K562 (cell line): ENCODE data around the gene CLIC3. TPM values are rescaled to one million over a fixed set of nuclear protein-coding genes. Genes with fewer than 3 reads are reported as not detected.

Experiments
- ATAC-seq: fragments of 200-7000 bp; cut with Tn5 transposase; 3 replicates; pipeline ENCODE4 v1.9.1; 2020; ENCODE audit warnings: moderate library complexity
- BruUV-seq: library from RNA; stranded (reverse); fragments of 400-500 nt; replicated peaks from 2 replicates; lab custom pipeline; 2021; lab: Mats Ljungman, UMichigan
- CTCF ChIA-PET: fragments of 300-600 bp; formaldehyde crosslinking; extraction: SDS; loops from one replicate; lab custom pipeline; 2021; ENCODE audit warnings: low intra/inter-chr PET ratio; lab: Yijun Ruan, JAX
- POLR2A ChIA-PET: fragments of 300-600, 350-650 bp; sonication (Branson Sonifier 250); formaldehyde crosslinking; extraction: SDS; loops from one replicate; lab custom pipeline; 2021; ENCODE audit warnings: antibody characterized with exemption, inconsistent platforms; lab: Yijun Ruan, JAX
- DNase-seq, 4 experiments: peaks; one replicate each; pipeline versions ENCODE4 v3.0.0 to v3.0.0-alpha.2; 2011 to 2018; ENCODE audit warnings: low spot score in 3 of 4, mixed read lengths in 3 of 4; ENCODE audit errors: extremely low read depth in 1 of 4
- FAIRE-seq: peaks from 2 replicates; lab custom pipeline; 2011; peaks lifted over from hg19 to GRCh38; lab: Jason Lieb, UNC
- H2AFZ ChIP-seq: 2 replicates; pipeline ENCODE4 v1.6.0; 2011; ENCODE audit warnings: low read depth, low read length, control low read depth, inconsistent platforms
- H3K27ac ChIP-seq: fragments of 200-600 bp; 3 replicates; pipeline ENCODE4 v1.8.0; 2011; ENCODE audit warnings: low read depth, mild to moderate bottlenecking, control low read depth, inconsistent platforms, low read length, moderate library complexity, mixed read lengths; ENCODE audit errors: extremely low read depth
- H3K27me3 ChIP-seq, 2 experiments: fragments of 300-600 bp in 1 of 2; 2 replicates in 1 of 2; 3 replicates in 1 of 2; pipeline versions ENCODE4 v1.6.0 to v1.8.0; 2011; ENCODE audit warnings: inconsistent platforms in 2 of 2, low read length in 2 of 2, mild to moderate bottlenecking in 1 of 2, mixed read lengths in 1 of 2, moderate library complexity in 1 of 2; ENCODE audit not compliant: control insufficient read depth in 2 of 2, insufficient read depth in 2 of 2
- H3K36me3 ChIP-seq: fragments of 300-600 bp; 3 replicates; pipeline ENCODE4 v1.8.0; 2011; ENCODE audit warnings: mild to moderate bottlenecking, low read length, inconsistent platforms; ENCODE audit not compliant: control insufficient read depth, insufficient read depth
- H3K4me1 ChIP-seq, 2 experiments: fragments of 200-600 bp in 1 of 2; replicated peaks in 1 of 2; 2 replicates in 1 of 2; 3 replicates in 1 of 2; pipeline versions ENCODE4 v1.5.1 to v1.8.0; 2011; ENCODE audit warnings: inconsistent platforms in 2 of 2, low read length in 2 of 2, mild to moderate bottlenecking in 1 of 2, mixed read lengths in 1 of 2, moderate library complexity in 1 of 2; ENCODE audit not compliant: control insufficient read depth in 2 of 2, insufficient read depth in 2 of 2
- H3K4me2 ChIP-seq: 2 replicates; pipeline ENCODE4 v1.6.1; 2011; ENCODE audit warnings: low read length, control low read depth, inconsistent platforms, mixed read lengths; ENCODE audit not compliant: insufficient read depth
- H3K4me3 ChIP-seq: fragments of 200-600 bp; sonication (generic), shearing (Covaris generic); 2 replicates; pipeline ENCODE4 v1.5.1; 2016; ENCODE audit warnings: control low read depth, inconsistent platforms
- H3K79me2 ChIP-seq: fragments of 200-600 bp; 3 replicates; pipeline ENCODE4 v1.8.0; 2011; ENCODE audit warnings: low read length, inconsistent platforms; ENCODE audit not compliant: control insufficient read depth, insufficient read depth
- H3K9ac ChIP-seq, 2 experiments: 2 replicates each; pipeline versions ENCODE4 v1.6.0 to v1.6.1; 2011; ENCODE audit warnings: low read depth in 2 of 2, low read length in 2 of 2, control low read depth in 1 of 2, inconsistent platforms in 1 of 2, mild to moderate bottlenecking in 1 of 2, mixed read lengths in 1 of 2; ENCODE audit not compliant: insufficient read depth in 1 of 2
- H3K9me1 ChIP-seq: one replicate; pipeline ENCODE4 v1.6.0; 2011; ENCODE audit warnings: inconsistent platforms, mild to moderate bottlenecking, low read length, moderate library complexity; ENCODE audit not compliant: control insufficient read depth, insufficient read depth
- H3K9me3 ChIP-seq: replicated peaks from 2 replicates; pipeline ENCODE4 v1.5.1; 2011; ENCODE audit warnings: low read depth, low read length, inconsistent platforms; ENCODE audit not compliant: control insufficient read depth, insufficient read depth
- H4K20me1 ChIP-seq: replicated peaks from 2 replicates; pipeline ENCODE4 v1.6.1; 2011; ENCODE audit warnings: low read length, inconsistent platforms, mixed read lengths; ENCODE audit not compliant: control insufficient read depth, insufficient read depth
- FOSL1 ChIP-seq: fragments of 200-800 bp; sonication (Bioruptor generic); conservative IDR thresholded peaks from 2 replicates; pipeline ENCODE4 v1.6.1; 2016; ENCODE audit warnings: missing genetic modification characterization, missing compliant biosample characterization
- FOXA3 ChIP-seq, 2 experiments: fragments of 450-650 bp in 1 of 2; sonication (generic) in 1 of 2; formaldehyde crosslinking; IDR thresholded peaks in 1 of 2; conservative IDR thresholded peaks in 1 of 2; 2 replicates each; pipeline versions ENCODE4 v1.4.0 to v1.8.0; 2020 to 2022; ENCODE audit warnings: mild to moderate bottlenecking in 2 of 2, missing genetic modification reagents in 1 of 2
- HDGF ChIP-seq: fragments of 450-650 bp; IDR thresholded peaks from 2 replicates; pipeline ENCODE4 v1.6.1; 2016
- HMGN3 ChIP-seq: IDR thresholded peaks from 2 replicates; pipeline ENCODE4 v1.6.1; 2011; ENCODE audit warnings: borderline replicate concordance, low read depth, mild to moderate bottlenecking, mixed read lengths, low read length; ENCODE audit not compliant: insufficient read length; ENCODE audit errors: extremely low read depth
- IRF2 ChIP-seq: sonication (generic); formaldehyde crosslinking; IDR thresholded peaks from 2 replicates; pipeline ENCODE4 v1.8.1; 2022; ENCODE audit warnings: mild to moderate bottlenecking, missing genetic modification reagents
- MAZ ChIP-seq, 2 experiments: fragments of 450-650 bp in 1 of 2; sonication (generic) in 1 of 2; formaldehyde crosslinking; IDR thresholded peaks in 1 of 2; conservative IDR thresholded peaks in 1 of 2; 2 replicates each; pipeline versions ENCODE4 v1.4.0 to v1.5.0; 2020; ENCODE audit warnings: mild to moderate bottlenecking in 1 of 2, missing genetic modification reagents in 1 of 2
- NFRKB ChIP-seq: fragments of 450-650 bp; IDR thresholded peaks from 2 replicates; pipeline ENCODE4 v1.6.1; 2016; ENCODE audit warnings: low read depth
- PHF8 ChIP-seq: fragments of 200-600 bp; sonication (generic); IDR thresholded peaks from 2 replicates; pipeline ENCODE4 v1.6.1; 2012; ENCODE audit warnings: mixed run types, mild to moderate bottlenecking, inconsistent platforms, low read length, moderate library complexity, borderline replicate concordance
- SAP30 ChIP-seq: fragments of 200-600 bp; sonication (generic); IDR thresholded peaks from 2 replicates; pipeline ENCODE4 v1.6.1; 2012; ENCODE audit warnings: borderline replicate concordance, low read depth, mild to moderate bottlenecking, moderate library complexity, low read length, control low read depth, inconsistent platforms; ENCODE audit not compliant: insufficient read depth, poor library complexity, severe bottlenecking
- SNIP1 ChIP-seq: fragments of 450-650 bp; IDR thresholded peaks from 2 replicates; pipeline ENCODE4 v1.7.1; 2017; ENCODE audit warnings: low read depth, mild to moderate bottlenecking
- TEAD2 ChIP-seq: fragments of 450-650 bp; IDR thresholded peaks from 2 replicates; pipeline ENCODE4 v1.6.1; 2016; ENCODE audit warnings: missing genetic modification characterization, control low read depth, missing compliant biosample characterization
- ZBTB5 ChIP-seq: fragments of 450-650 bp; IDR thresholded peaks from 2 replicates; pipeline ENCODE4 v1.6.1; 2017; ENCODE audit warnings: antibody characterized with exemption
- whole genome bisulfite sequencing: fragments of 100-300 bp; shearing (Covaris generic); methylation state at CpG from one replicate; pipeline ENCODE4 v1.1.6; 2016; ENCODE audit warnings: low coverage, mixed read lengths; ENCODE audit not compliant: insufficient coverage; ENCODE audit errors: missing lambda C conversion rate; 5-methylcytosine and 5-hydroxymethylcytosine counted together
- in situ Hi-C: fragments of 300-500 bp; cut with MboI; formaldehyde crosslinking; loops from 4 replicates; pipeline ENCODE4 v1.15.0; 2018; ENCODE audit warnings: inconsistent platforms, mixed read lengths
- intact Hi-C: fragments of 100-400 bp; cut with micrococcal nuclease; formaldehyde crosslinking; loops from 2 replicates; pipeline ENCODE4 v1.14.2; 2022
- polyA plus RNA-seq, 8 experiments: library from polyadenylated mRNA; depleted of rRNA in 4 of 8; stranded (reverse) in 5 of 8; unstranded in 3 of 8; fragments of >200 nt; fragmentation: Nextera tagmentation in 2 of 8; fragmentation: Illumina TruSeq in 1 of 8; extraction: Ambion mirVana in 2 of 8; extraction: Trizol in 1 of 8; gene quantifications; 2 replicates each; pipeline versions ENCODE4 v1.2.1 to v1.2.3, GENCODE V29; 2011 to 2014; ENCODE audit warnings: inconsistent platforms in 1 of 8, missing spikeins in 1 of 8
- total RNA-seq, 7 experiments: library from RNA; depleted of rRNA in 6 of 7; stranded (reverse); fragments of >200 nt in 6 of 7; fragmentation: Illumina TruSeq in 2 of 7; extraction: Trizol in 2 of 7; gene quantifications; 2 replicates each; pipeline versions ENCODE4 v1.2.1 to v1.2.3, GENCODE V29; 2011 to 2021; ENCODE audit warnings: low replicate concordance in 1 of 7
- TF ChIP-seq, protein P1 (sequence below), 2 experiments: IDR thresholded peaks; 2 replicates each; pipeline ENCODE4 v1.6.1; 2011; ENCODE audit warnings: borderline replicate concordance in 1 of 2, control low read depth in 1 of 2, low read depth in 1 of 2, low read length in 1 of 2, mild to moderate bottlenecking in 1 of 2, mixed read lengths in 1 of 2, moderate library complexity in 1 of 2; ENCODE audit not compliant: insufficient read depth in 1 of 2, insufficient read length in 1 of 2, poor library complexity in 1 of 2, severe bottlenecking in 1 of 2; ENCODE audit errors: extremely low read depth in 1 of 2

Gene CLIC3
- total and polyA plus RNA-seq, 9 of the 15 experiments (the other 6 are each of a cell fraction or from before 2014, with no cell fraction given), result 0.27 to 0.29 TPM; not detected in 7

DNA sequence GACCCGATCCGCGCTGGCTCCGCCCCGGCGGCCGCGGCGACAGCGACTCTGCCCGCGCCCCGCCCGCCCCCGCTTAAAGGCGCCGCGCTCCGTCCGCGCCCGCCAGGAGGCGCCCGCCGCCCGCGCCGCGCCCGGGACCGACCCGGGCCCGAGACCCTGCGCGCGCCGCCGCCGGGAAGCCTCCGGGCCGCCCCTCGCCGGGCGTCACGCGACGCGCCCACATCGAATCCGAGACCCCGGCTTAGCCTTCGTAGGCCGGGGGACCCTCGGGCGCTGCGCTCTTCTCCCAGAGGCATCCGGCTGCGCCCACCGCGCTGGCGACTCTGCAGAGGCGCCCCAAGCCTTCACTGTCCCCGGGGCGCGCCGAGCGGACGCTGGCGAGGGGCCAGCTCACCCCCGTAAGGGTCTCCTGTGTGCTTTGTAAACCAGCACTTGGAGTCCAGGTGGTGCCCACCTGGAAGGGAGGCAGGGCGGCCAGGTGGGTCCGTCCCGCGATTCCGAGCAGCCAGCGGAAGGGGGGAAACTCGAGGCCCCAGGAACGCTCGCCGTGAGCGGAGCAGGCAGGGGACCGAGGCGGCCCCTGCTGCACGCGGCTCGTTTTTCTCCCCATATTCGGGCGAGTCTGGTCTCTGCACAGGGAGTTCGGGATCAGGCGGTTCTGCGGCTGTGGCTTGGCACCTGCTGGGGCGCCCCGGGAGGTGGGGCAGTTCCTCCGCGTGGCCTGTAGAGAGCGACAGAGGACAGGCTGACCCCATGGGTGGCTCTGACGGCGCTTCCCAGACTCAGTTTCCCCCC, 32.1 kb upstream of the CLIC3 start (continued):
- TF ChIP-seq TEAD2, result no peak
- TF ChIP-seq, protein P1, sequence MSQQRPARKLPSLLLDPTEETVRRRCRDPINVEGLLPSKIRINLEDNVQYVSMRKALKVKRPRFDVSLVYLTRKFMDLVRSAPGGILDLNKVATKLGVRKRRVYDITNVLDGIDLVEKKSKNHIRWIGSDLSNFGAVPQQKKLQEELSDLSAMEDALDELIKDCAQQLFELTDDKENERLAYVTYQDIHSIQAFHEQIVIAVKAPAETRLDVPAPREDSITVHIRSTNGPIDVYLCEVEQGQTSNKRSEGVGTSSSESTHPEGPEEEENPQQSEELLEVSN (IDR thresholded peaks at IDR 0.05; ENCODE audit: borderline replicate concordance in 1 of 2, extremely low read depth in 1 of 2, insufficient read depth in 1 of 2, insufficient read length in 1 of 2, low read depth in 1 of 2, low read length in 1 of 2, poor library complexity in 1 of 2, severe bottlenecking in 1 of 2), result peak; percentile 64 to 85
- 0 out of 4 replicates have a peak, but pooled peaks of 1 of the 2 experiments have one; percentile 14 for TF ChIP-seq FOXA3 (CRISPR knock-in tag; conservative IDR thresholded peaks at IDR 0.05 in 1 of 2, IDR thresholded peaks at IDR 0.05 in 1 of 2)
- TF ChIP-seq SNIP1, result no peak

DNA sequence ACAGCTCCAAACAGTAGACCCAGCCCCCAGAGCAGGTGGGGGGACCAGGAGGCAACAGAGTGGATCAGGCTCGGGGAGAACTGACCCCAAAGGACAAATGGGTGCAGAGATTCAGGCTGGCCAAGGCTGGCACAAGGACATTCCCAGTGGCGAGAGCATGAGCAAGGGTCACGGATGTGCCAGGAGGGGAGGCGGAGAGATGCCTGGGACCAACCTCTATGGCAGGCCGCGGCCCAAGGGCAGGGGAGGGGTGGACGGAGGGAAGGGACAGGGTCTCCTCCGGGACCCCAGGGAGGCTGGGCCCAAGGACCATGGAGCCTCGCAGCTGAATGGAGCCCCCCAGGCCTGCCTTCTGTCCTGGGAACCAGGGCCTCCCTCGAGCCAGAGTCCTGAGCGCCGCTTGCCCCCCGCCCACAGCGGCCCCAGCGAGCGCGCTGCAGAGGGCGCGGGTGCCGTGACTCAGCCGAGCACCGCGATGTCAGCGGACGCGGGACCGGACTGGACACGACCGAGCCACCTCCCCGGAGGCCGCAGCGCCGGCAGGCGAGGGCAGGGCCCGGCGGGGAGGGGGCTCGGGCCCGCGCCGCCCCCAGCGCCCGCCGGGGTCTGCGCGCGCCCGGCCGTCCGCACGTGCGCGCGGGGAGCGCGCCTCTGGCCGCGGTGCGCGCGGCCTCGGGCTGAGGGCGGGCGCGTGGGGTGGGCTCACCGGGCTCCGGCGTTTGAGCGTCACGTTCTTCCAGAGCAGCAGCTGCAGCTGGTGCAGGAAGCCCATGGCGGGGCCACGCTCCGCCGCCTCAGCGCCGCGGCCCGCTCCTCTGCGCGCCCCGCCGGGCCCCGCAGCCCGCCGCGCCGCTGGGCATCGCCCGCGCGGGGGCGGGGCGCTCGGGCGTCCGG, 31.2 kb upstream of the CLIC3 start, which contains the start of gene ABCA2:
Gene ABCA2, minus strand, starts transcription at position 869 of the 894 bp plus-strand sequence. Its CDS starts 97 bp downstream, at position 772.
- Histone ChIP-seq H4K20me1 (no peaks in the 10 kb centered on the region), H3K36me3 (no peaks in the 10 kb centered on the region), H3K4me3 (peak within 1 kb of the TSS; percentile 66), H3K9me3 (no peaks in the 10 kb centered on the region), H3K9me1 (no peaks in the 10 kb centered on the region), H3K79me2 (peaks cover 3% of the 10 kb centered on the region; the same call in 1 of the 3 replicates), H3K4me2 (peak within 1 kb of the TSS; percentile 86), H3K27ac (peak within 1 kb of the TSS; percentile 57; the same call in 2 of the 3 replicates), H3K27me3 (no peaks in the 10 kb centered on the region), H3K4me1 (peaks cover 9 to 95% of the 10 kb centered on the region in 2 experiments), H2AFZ (peak within 1 kb of the TSS; percentile 93), H3K9ac (peak within 1 kb of the TSS; percentile 69 to 92)
- 11% methylated on average over 30 of the region's 95 CpGs for WGBS
- FAIRE-seq (no peak), DNase-seq (peak in 3 of 4 experiments; percentile 55 to 66 (median 64)), ATAC-seq (peak; percentile 31)
- BruUV-seq, result no TSS peak
- ChIA-PET POLR2A (interaction anchor here (0.7 kb wide), 1 partner anchor 682 kb away, joined by 3 read pairs; no protein-coding TSS in a partner anchor), CTCF (interaction anchor here (0.6 to 3.0 kb wide), 2 partner anchors 79 to 209 kb away, joined by 3 to 17 read pairs; no protein-coding TSS in a partner anchor)
- in situ Hi-C loops (no loop called here), intact Hi-C loops (loop anchor here (2.0 kb wide), 1 partner anchor 83 kb away; the partner anchor contains the start of genes C8G and FBXW5)
- TF ChIP-seq PHF8 (peak; percentile 53; the same call in 1 of the 2 replicates), MAZ (CRISPR knock-in tag; conservative IDR thresholded peaks at IDR 0.05 in 1 of 2, IDR thresholded peaks at IDR 0.05 in 1 of 2) (peak in 1 of 2 experiments; percentile 26; a peak in 1 of 4 replicates), ZBTB5 (no peak), SAP30 (peak; percentile 45), IRF2 (CRISPR knock-in tag) (0 out of 2 replicates have a peak, but pooled peaks have one; percentile 56), HMGN3 (peak; percentile 21), FOSL1 (tag) (peak; percentile 54), HDGF (no peak), NFRKB (no peak)
